Measurements from ENCODE around the gene KCNA5.

DNA sequence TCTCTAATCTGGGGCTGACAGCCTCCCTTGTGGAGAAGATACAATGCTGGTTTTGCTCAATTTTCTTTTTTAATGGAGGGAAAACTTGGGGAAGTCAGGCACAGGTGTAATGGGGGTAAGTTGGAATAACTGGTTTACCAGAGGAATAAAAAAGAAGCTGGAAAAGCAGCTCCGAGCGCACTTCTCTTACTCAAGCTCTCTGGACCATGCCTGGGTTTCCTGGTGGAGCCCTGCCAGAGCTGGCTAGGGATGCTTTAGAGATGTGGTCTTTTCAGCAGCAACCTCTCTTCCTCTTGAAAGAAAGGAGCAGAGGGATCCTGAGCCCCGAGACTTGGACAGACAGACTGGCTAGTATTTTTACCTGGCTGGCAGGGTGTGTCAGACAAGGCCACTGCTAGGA is 3.9 kb upstream of the KCNA5 start:
- TF ChIP-seq CTCF (IDR thresholded peaks at IDR 0.05) (no peak), POLR2A (IDR thresholded peaks at IDR 0.05) (no peak)
